Activated CD4-positive, alpha-beta T cell treated with anti-CD3 and anti-CD28 coated beads, Interleukin-2, amount 50 U/mL, for 16 hours (primary cell): Measurements from ENCODE around the gene PPP2R1A.

Source experiments
- DNase-seq: peaks from one replicate; pipeline ENCODE4 v3.0.0-alpha.2; 2020

Gene PPP2R1A

GRCh38 chr19:52189735-52190486, at the start of gene PPP2R1A:
PPP2R1A (plus strand) TSS chr19:52190052; CDS start chr19:52190097, 45 bp downstream.
- peak; percentile 99 for DNase-seq

GRCh38 chr19:52141203-52141602, 48.6 kb upstream of the PPP2R1A start:
- DNase-seq: no peak

- no peak for DNase-seq
These were observed 47.8 kb upstream of the PPP2R1A start for GRCh38 chr19:52142001-52142595.

- DNase-seq: no peak
These were observed 41.6 kb upstream of the PPP2R1A start for GRCh38 chr19:52148256-52148655.

GRCh38 chr19:52155596-52156359, 34.1 kb upstream of the PPP2R1A start:
- no peak for DNase-seq

GRCh38 chr19:52170304-52170703, 19.5 kb upstream of the PPP2R1A start:
- DNase-seq: no peak

GRCh38 chr19:52170863-52171320, 19.0 kb upstream of the PPP2R1A start:
- DNase-seq: no peak

- DNase-seq: peak; percentile 84
These were observed 18.3 kb upstream of the PPP2R1A start, which contains the start of gene ZNF836 for GRCh38 chr19:52171321-52172169. ZNF836 (minus strand) TSS chr19:52171621; CDS start chr19:52168072, 3,549 bp downstream.

- no peak for DNase-seq
These were observed 17.5 kb upstream of the PPP2R1A start for GRCh38 chr19:52172347-52172746.

- DNase-seq: no peak
These were observed 13.3 kb upstream of the PPP2R1A start for GRCh38 chr19:52176574-52176973.

- DNase-seq: no peak
These were observed 2.4 kb upstream of the PPP2R1A start for GRCh38 chr19:52187407-52187806.

- no peak for DNase-seq
These were observed 774 bp upstream of the PPP2R1A start for GRCh38 chr19:52188822-52189734.

GRCh38 chr19:52190487-52191293, 838 bp downstream of the PPP2R1A start:
- DNase-seq: peak; percentile 6

- no peak for DNase-seq
These were observed 1.5 kb downstream of the PPP2R1A start for GRCh38 chr19:52191389-52191788.

GRCh38 chr19:52191951-52192350, 2.1 kb downstream of the PPP2R1A start:
- no peak for DNase-seq

GRCh38 chr19:52196256-52196967, 6.6 kb downstream of the PPP2R1A start:
- DNase-seq: no peak

GRCh38 chr19:52197964-52198363, 8.1 kb downstream of the PPP2R1A start:
- no peak for DNase-seq

GRCh38 chr19:52198678-52199077, 8.8 kb downstream of the PPP2R1A start:
- no peak for DNase-seq

GRCh38 chr19:52200044-52200443, 10.2 kb downstream of the PPP2R1A start:
- DNase-seq: no peak
